Type B pancreatic cell (in vitro differentiated cells): Measurements from ENCODE around the gene CHMP2B. TPM values are rescaled to one million over a fixed set of nuclear protein-coding genes. Genes with fewer than 3 reads are reported as not detected.
A peak's percentile ranks its signal among the peaks of the same experiment; 100 is the strongest.
"Not testable (repeated sequence)": the region's sequence is repeated elsewhere in the genome, so short reads cannot be mapped to it uniquely, and the experiment has no call there.

Experiments used
- DNase-seq: peaks from one replicate; pipeline ENCODE4 v3.0.0; 2021; ENCODE audit warnings: mixed read lengths; ENCODE audit not compliant: unreplicated experiment; ENCODE audit errors: extremely low spot score
- H3K27ac Mint-ChIP-seq: 2 replicates; pipeline ENCODE4 v1.8.0; 2021; ENCODE audit warnings: mild to moderate bottlenecking, mixed read lengths
- H3K27me3 Mint-ChIP-seq: 2 replicates; pipeline ENCODE4 v1.8.0; 2021; ENCODE audit warnings: mixed read lengths
- H3K36me3 Mint-ChIP-seq: 2 replicates; pipeline ENCODE4 v1.8.0; 2021; ENCODE audit warnings: mixed read lengths
- H3K4me1 Mint-ChIP-seq: one replicate; pipeline ENCODE4 v1.8.0; 2021; ENCODE audit warnings: mixed read lengths; ENCODE audit not compliant: unreplicated experiment
- H3K4me3 Mint-ChIP-seq: 2 replicates; pipeline ENCODE4 v1.8.0; 2021; ENCODE audit warnings: mild to moderate bottlenecking, mixed read lengths
- H3K9me3 Mint-ChIP-seq: 2 replicates; pipeline ENCODE4 v1.8.0; 2021; ENCODE audit warnings: mixed read lengths
- microRNA-seq: library from miRNA; unstranded; fragments of <30 nt; microRNA quantifications from one replicate; pipeline ENCODE4, GENCODE V29; 2020
- total RNA-seq: library from RNA; stranded (reverse); gene quantifications from 2 replicates; pipeline ENCODE4 v1.2.1, GENCODE V29; 2021; ENCODE audit warnings: low replicate concordance
- TF ChIP-seq, protein P1 (sequence below): fragments of 200-600 bp; sonication (generic); conservative IDR thresholded peaks from 2 replicates; pipeline ENCODE4 v1.5.0; 2021; ENCODE audit warnings: antibody characterized with exemption, mild to moderate bottlenecking

Gene CHMP2B
- total RNA-seq, 1 donor from 2014 or later, result 29.0 TPM

DNA sequence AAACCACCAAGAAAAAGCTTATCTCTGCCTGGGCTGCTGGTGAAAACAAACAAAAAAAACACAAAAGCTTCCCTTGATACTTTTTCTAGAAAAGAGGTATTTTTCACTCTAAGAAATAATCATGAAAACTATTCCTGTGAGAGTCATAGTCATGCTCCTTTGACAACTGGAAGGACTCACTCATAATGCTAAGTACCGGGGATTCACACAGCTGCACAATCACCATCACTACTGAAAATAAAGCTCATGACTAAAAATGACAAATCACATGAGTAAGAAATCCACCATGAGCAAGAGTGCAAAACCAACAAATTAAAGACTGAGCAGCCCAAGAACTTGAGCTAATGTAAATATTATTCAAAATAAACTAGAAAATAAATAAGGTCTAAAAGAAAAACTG lies 59.9 kb downstream of the CHMP2B start:
- Mint-ChIP-seq H3K4me1 (no peaks in the 10 kb centered on the region), H3K4me3 (no peak overlapping the region), H3K9me3 (no peaks in the 10 kb centered on the region), H3K27me3 (peaks cover 6% of the 10 kb centered on the region), H3K36me3 (no peaks in the 10 kb centered on the region), H3K27ac (no peak overlapping the region)
- no peak for DNase-seq
- TF ChIP-seq, protein P1, sequence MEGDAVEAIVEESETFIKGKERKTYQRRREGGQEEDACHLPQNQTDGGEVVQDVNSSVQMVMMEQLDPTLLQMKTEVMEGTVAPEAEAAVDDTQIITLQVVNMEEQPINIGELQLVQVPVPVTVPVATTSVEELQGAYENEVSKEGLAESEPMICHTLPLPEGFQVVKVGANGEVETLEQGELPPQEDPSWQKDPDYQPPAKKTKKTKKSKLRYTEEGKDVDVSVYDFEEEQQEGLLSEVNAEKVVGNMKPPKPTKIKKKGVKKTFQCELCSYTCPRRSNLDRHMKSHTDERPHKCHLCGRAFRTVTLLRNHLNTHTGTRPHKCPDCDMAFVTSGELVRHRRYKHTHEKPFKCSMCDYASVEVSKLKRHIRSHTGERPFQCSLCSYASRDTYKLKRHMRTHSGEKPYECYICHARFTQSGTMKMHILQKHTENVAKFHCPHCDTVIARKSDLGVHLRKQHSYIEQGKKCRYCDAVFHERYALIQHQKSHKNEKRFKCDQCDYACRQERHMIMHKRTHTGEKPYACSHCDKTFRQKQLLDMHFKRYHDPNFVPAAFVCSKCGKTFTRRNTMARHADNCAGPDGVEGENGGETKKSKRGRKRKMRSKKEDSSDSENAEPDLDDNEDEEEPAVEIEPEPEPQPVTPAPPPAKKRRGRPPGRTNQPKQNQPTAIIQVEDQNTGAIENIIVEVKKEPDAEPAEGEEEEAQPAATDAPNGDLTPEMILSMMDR, result no peak

- Mint-ChIP-seq H3K36me3 (no peaks in the 10 kb centered on the region), H3K4me1 (no peaks in the 10 kb centered on the region), H3K4me3 (no peak overlapping the region), H3K9me3 (no peaks in the 10 kb centered on the region), H3K27ac (no peak overlapping the region), H3K27me3 (peaks cover 6% of the 10 kb centered on the region)
- TF ChIP-seq, protein P1, result no peak
- no peak for DNase-seq
Measured at GRCh38 chr3:87288446-87288845, 61.3 kb downstream of the CHMP2B start.

DNA sequence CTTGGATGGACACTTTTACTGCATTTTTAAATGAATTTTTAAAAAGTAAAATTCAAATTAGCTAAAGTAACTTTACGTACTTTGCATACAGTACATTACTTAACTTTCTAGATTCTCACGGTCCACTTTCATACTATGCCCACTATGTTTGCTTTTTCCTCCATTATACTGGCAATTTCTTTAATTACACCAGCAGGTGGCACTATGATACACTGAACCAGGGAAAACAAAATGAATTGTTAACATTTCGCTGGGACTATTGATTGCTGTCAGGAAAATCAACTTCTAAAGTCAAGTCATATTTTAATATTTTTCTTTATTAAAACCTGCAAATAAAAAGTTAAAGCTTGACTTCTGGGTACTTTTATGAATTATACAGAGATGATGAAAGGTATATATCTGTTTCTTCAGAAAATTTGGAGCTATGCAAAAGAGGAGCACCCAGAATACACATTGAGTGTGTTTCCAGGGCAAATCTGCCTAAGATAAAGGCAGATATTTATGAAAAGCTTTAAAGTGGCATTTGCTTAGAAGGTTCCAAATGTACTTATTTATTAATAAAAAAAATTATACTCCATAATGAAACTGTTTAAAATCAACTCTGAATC lies 71.1 kb downstream of the CHMP2B start:
- no peak overlapping the region for H3K4me3 Mint-ChIP-seq
- H3K27ac Mint-ChIP-seq, result no peak overlapping the region
- H3K9me3 Mint-ChIP-seq, result no peaks in the 10 kb centered on the region
- H3K4me1 Mint-ChIP-seq, result no peaks in the 10 kb centered on the region
- TF ChIP-seq, protein P1, result peak; percentile 89
- H3K27me3 Mint-ChIP-seq, result no peaks in the 10 kb centered on the region
- H3K36me3 Mint-ChIP-seq, result no peaks in the 10 kb centered on the region
- DNase-seq, result no peak

DNA sequence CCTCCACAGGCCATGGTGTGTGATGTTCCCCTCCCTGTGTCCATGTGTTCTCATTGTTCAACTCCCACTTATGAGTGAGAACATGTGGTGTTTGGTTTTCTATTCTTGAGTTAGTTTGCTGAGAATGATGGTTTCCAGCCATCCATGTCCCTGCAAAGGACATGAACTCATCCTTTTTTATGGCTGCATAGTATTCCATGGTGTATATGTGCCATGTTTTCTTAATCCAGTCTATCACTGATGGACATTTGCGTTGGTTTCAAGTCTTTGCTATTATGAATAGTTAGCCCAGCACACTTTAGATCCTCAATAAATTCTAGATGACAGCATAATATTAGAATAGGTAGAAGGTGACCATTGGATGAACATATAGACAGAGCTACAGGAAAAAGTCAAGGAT lies 77.9 kb downstream of the CHMP2B start:
- not testable (repeated sequence) for DNase-seq, H3K4me3 Mint-ChIP-seq, H3K9me3 Mint-ChIP-seq, H3K27ac Mint-ChIP-seq, H3K4me1 Mint-ChIP-seq, H3K36me3 Mint-ChIP-seq, H3K27me3 Mint-ChIP-seq

Small RNA genes lying within 50 kb of the gene (microRNA-seq; reads per million reads assigned to microRNA genes)
- not detected for gene MIR4795

Other genes with a start within 250 kb of the CHMP2B start
- gene VGLL3, start 236.2 kb upstream of the CHMP2B start, total RNA-seq, result 11.1 and 25.3 TPM in 2 replicates
- gene POU1F1, start 49.3 kb downstream of the CHMP2B start, total RNA-seq, result not detected in 2 replicates